ENCODE measurements around the gene BBS5.
"Not testable (repeated sequence)": the region's sequence is repeated elsewhere in the genome, so short reads cannot be mapped to it uniquely, and the experiment has no call there.

Gene BBS5

GRCh38 chr2:169479257-169480078 is at the start of gene BBS5:
TSS of gene BBS5 (plus strand) at chr2:169479494. CDS start at chr2:169479554, 60 bp downstream.
- peak; percentile 61 for DNase-seq

DNA sequence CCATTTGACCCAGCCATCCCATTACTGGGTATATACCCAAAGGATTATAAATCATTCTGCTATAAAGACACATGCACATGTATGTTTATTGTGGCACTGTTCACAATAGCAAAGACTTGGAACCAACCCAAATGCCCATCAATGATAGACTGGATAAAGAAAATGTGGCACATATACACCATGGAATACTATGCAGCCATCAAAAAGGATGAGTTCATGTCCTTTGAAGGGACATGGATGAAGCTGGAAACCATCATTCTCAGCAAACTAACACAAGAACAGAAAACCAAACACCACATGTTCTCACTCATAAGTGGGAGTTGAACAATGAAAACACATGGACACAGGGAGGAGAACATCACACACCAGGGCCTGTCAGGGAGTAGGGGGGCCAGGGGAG is 47.5 kb upstream of the BBS5 start:
- DNase-seq: not testable (repeated sequence)

GRCh38 chr2:169434236-169434635 is 45.1 kb upstream of the BBS5 start:
- not testable (repeated sequence) for DNase-seq

GRCh38 chr2:169438466-169439072 is 40.7 kb upstream of the BBS5 start:
- no peak for DNase-seq

DNA sequence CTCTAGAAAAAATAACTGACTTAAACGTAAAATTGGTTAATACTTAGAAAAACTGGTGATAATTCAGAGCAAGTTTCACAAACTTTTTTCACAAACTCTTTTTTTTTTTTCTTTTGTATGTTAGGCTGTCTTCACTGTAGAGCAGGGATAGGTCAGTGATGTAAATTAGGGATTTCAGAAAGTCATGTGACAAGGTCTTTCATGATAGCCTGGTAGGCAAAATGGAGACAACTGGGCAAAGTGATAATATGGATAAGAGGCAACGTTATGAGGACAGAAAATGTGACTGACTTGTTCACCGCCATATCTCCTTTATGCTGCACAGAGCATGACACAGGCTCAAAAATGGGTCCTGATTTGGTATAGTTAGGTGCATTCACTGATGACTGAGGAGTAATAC is 39.4 kb upstream of the BBS5 start:
- no peak for DNase-seq

- no peak for DNase-seq
Measured at GRCh38 chr2:169446452-169446851, 32.8 kb upstream of the BBS5 start.

GRCh38 chr2:169448316-169448715 is 31.0 kb upstream of the BBS5 start:
- no peak for DNase-seq

DNA sequence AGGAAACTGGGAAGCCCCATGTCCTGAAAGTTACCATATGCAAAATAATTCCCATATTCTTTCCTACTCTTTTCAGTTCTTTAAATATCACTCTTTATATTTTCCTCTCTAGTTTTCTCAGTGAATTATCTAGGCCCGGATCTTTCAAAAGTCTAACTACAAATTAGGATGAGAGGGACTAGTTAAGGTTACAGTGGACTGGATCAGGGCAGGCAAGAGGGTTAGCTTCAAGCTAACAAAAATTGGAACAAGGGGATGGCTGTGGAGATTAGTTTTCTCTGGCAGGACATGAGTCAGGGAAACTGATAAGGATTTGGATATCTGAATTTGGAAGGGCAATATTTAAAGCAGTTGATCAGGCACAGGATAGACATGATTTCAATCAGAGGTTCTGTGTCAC is 30.4 kb upstream of the BBS5 start:
- no peak for DNase-seq

DNA sequence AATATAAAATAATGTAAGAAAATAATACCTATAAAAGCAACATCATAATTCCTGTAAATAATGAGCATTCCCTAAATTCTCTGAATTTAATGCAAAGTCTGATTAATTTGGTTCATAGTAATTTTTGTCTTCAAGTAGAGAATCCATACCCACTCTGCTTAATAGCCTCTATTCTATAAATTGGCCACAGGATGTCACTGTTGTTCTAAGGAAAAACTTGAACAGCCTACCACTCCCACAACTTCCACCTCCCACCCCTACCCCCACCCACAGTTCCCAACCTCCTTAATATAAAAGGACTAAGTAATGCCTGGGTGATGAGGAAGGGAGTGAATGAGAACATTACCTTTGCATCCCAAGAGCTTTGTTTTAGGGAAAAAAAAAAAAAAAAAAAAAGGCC is 27.2 kb upstream of the BBS5 start:
- no peak for DNase-seq

GRCh38 chr2:169453044-169453443 is 26.2 kb upstream of the BBS5 start:
- not testable (repeated sequence) for DNase-seq

DNA sequence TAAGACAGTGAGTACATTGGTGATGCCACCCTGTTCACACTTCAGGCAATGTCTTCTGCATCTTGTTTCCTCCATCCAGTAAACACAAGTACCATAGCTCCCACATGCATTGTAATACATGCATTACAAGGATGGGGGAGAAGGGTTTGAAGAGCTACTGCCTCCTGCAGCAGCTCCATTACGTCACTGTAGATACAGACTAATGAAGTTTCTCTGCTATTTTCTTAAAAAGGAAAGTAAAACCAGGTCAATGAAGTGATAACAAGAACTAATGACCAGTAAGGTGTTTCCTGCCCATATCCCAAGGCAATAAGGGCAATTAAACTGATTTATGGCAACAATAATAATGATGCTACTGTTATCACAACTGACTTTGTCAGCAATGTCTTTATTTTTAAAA is 18.2 kb upstream of the BBS5 start:
- DNase-seq: no peak

GRCh38 chr2:169462896-169463695 is 16.2 kb upstream of the BBS5 start:
- DNase-seq: no peak

DNA sequence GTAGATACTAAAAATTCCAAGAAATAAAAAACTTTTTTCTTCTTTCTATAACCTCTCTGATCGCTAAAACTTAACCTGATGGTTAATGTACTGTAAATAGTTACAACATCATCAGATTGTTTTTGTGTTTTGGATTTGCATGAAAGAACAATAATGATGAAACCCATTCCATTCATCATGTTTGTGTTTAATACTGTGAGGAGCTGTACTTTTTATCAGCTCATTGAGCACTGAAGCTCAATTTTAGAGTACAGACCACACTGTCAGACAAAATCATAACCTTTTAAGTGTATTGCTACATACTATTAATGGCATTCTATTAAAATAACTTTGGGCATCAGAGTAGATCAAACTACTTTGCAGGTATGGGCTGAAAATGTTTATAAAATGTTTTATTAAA is 14.8 kb upstream of the BBS5 start:
- DNase-seq: no peak

GRCh38 chr2:169464882-169465281 is 14.4 kb upstream of the BBS5 start:
- no peak for DNase-seq

- no peak for DNase-seq
Measured at GRCh38 chr2:169468841-169469240, 10.5 kb upstream of the BBS5 start.

- DNase-seq: no peak
Measured at GRCh38 chr2:169469952-169470572, 9.2 kb upstream of the BBS5 start.

- no peak for DNase-seq
Measured at GRCh38 chr2:169472249-169472648, 7.0 kb upstream of the BBS5 start.

DNA sequence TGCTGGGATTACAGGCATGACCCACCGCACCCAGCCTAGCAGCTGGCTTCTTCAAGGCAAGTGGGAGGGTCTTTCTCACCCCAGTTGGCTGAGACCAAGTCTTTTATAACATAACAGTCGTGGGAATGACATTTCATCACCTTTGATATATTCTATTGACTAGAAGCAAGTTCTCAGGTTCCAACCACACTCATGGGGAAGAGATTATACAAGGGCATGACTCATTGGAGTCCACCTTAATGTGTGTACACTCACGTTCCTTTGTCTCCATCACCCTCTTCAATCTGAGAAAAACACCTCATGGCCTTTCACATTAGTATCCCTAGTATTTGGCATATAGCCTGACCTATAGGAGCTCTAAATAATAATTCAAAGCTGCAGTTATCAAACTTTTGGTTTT is 2.8 kb upstream of the BBS5 start:
- no peak for DNase-seq

DNA sequence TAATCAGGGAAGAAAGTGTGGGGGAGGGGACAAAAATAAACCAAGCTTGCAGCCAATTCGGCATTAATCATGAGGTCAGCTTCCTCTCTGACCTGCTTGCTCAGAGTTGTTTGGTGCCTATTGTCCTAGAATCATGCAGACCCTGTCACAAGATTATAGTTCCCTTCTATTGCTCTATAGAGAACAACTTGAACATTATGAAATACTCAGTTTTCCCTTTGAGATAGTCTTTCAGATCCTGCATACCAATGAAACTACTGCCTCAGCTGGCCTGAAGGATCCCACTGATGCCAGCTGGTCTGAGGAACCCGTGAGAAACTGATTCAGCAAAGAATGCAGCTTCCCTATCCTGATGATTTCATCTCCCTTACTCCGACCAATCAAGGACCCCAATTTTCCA is 955 bp upstream of the BBS5 start:
- no peak for DNase-seq

- DNase-seq: no peak
Measured at GRCh38 chr2:169478745-169479256, 493 bp upstream of the BBS5 start.

DNA sequence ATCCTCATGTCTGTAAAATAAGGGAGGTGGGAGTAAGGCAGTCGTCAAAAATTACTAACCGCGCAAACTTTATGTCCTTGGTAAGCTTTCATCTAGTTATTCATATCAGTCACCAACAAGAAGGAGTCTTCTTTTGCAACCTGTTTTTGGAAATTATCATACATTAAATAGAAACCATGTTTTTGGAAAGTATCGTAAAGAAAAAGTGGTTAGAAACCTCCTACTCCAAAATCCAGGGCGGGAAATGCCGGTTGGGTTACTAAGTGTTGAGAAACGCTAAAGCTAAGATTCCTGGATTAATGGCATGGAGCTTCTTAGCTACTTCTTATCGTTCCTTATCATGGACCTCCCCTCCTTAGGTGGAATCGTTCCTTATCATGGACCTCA is 778 bp downstream of the BBS5 start:
- DNase-seq: no peak

- no peak for DNase-seq
Measured at GRCh38 chr2:169485650-169486138, 6.4 kb downstream of the BBS5 start.

DNA sequence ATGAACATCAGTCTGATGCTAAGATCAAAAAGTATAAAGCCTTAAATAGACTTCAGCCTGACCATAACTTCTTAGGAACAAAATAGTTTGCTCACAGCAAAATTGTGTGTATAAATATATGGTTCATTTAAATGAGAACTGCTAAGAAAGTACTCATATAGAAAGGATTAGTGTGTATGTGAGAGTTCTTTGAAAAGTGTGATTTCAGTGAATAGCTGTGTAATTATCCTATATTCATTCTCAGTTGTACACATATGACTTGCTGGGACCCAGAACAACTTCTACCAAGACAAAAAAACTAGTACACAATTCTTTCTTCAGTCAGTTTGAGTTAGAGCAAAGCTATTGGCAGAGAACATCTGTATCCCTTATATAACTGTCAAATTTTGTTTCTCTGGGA is 7.2 kb downstream of the BBS5 start:
- DNase-seq: no peak

Data from 8988T (cell line).